GM21529 (cell line): ENCODE results near the gene ARL14.
"Not testable (repeated sequence)": the region's sequence is repeated elsewhere in the genome, so short reads cannot be mapped to it uniquely, and the experiment has no call there.

Experiments
- ATAC-seq: cut with Tn5 transposase; IDR thresholded peaks from one replicate; pipeline ENCODE4 v1.9.1; 2021; ENCODE audit not compliant: unreplicated experiment

Gene ARL14

GRCh38 chr3:160675566-160676124 is 1.3 kb upstream of the ARL14 start:
- ATAC-seq, result no peak

GRCh38 chr3:160677459-160677881 is 510 bp downstream of the ARL14 start:
- ATAC-seq, result no peak

- ATAC-seq, result no peak
These were observed 1.4 kb downstream of the ARL14 start for GRCh38 chr3:160678292-160678842.

GRCh38 chr3:160684368-160684740 is 7.4 kb downstream of the ARL14 start:
- ATAC-seq, result no peak

GRCh38 chr3:160685144-160685766 is 8.3 kb downstream of the ARL14 start:
- no peak for ATAC-seq

GRCh38 chr3:160686955-160687535 is 10.1 kb downstream of the ARL14 start:
- no peak for ATAC-seq

- no peak for ATAC-seq
These were observed 14.2 kb downstream of the ARL14 start for GRCh38 chr3:160691151-160691550.

GRCh38 chr3:160691962-160692361 is 15.0 kb downstream of the ARL14 start:
- no peak for ATAC-seq

GRCh38 chr3:160693191-160693590 is 16.2 kb downstream of the ARL14 start:
- ATAC-seq, result no peak

- ATAC-seq, result no peak
These were observed 17.4 kb downstream of the ARL14 start for GRCh38 chr3:160694345-160694744.

GRCh38 chr3:160695003-160695402 is 18.0 kb downstream of the ARL14 start:
- ATAC-seq, result no peak

- no peak for ATAC-seq
These were observed 19.0 kb downstream of the ARL14 start for GRCh38 chr3:160695915-160696327.

- peak; percentile 69 for ATAC-seq
These were observed 20.8 kb downstream of the ARL14 start for GRCh38 chr3:160697637-160698380.

- ATAC-seq, result no peak
These were observed 21.7 kb downstream of the ARL14 start for GRCh38 chr3:160698599-160699195.

GRCh38 chr3:160701490-160701889 is 24.5 kb downstream of the ARL14 start:
- no peak for ATAC-seq

GRCh38 chr3:160702290-160702689 is 25.3 kb downstream of the ARL14 start:
- no peak for ATAC-seq

- no peak for ATAC-seq
These were observed 27.0 kb downstream of the ARL14 start for GRCh38 chr3:160703974-160704373.

GRCh38 chr3:160707187-160707794 is 30.3 kb downstream of the ARL14 start:
- peak; percentile 73 for ATAC-seq

GRCh38 chr3:160709477-160710182 is 32.7 kb downstream of the ARL14 start:
- no peak for ATAC-seq

GRCh38 chr3:160713144-160713543 is 36.2 kb downstream of the ARL14 start:
- ATAC-seq, result not testable (repeated sequence)
